GM12872 (cell line): ENCODE measurements around the gene GRAMD1B.
A peak's percentile ranks its signal among the peaks of the same experiment; 100 is the strongest.

Experiments
- CTCF ChIP-seq: IDR thresholded peaks from 3 replicates; pipeline ENCODE4 v1.5.1; 2011; ENCODE audit warnings: low read depth, mild to moderate bottlenecking, low read length, moderate library complexity; ENCODE audit not compliant: insufficient read depth

GRAMD1B gene

GRCh38 chr11:123427405-123427804 lies 2.7 kb upstream of the GRAMD1B start:
- no peak for TF ChIP-seq CTCF

GRCh38 chr11:123428116-123428715 lies 1.9 kb upstream of the GRAMD1B start:
- no peak for TF ChIP-seq CTCF

DNA sequence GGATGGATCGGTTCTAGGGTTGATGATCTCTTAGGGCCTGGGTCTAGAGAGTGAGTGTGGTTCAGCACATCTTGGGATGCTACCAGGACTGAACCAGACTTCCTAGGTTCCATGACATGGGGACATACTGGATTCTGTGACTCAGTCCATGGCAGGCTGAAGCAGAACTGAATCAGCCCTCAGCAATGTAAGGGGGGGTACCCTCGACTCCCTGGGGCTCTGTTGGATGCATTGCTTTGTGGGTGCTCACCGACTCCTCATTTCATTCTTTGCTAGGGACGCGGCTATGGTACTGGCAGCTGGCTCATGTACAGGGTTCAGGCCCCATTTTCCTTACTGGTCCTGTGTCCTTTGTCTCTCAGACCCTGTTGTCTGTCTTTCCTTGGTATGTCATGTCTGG lies 733 bp upstream of the GRAMD1B start:
- no peak for TF ChIP-seq CTCF

DNA sequence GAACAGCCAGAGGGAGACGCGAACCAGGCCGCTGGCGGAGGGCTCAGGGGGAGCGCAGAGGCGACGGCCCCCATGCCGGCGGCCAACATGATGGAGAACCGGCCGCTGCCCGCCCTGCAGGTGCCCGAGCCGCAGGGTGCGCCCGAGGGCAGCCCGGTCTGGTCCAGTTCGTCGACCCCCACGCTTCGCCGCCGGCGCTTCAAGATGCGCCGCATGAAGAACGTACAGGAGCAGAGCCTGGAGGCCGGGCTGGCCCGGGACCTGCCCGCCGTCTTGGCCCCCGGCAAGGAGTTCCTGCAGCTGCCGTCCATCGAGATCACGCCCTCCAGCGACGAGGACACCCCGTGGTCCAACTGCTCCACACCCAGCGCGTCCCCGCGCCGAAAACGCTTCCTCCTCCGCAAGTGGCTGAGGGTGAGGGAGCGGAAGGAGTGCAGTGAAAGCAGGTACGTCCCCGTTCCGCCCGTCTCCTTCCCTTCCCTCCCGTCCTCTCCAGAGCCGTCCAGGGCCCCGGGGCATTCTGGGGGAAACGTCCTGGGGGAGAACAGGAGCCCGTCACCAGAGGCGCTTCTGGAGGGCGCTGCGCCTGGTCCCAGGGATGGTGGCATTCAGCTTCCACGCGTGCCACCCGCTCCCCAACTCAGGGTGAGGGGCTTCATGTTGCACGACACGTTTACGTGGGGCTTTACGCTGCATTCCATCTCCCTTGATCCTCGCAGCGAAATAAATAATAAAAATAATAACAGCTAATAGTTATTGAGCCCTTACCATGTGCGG lies 840 bp downstream of the GRAMD1B start:
- TF ChIP-seq CTCF: no peak

GRCh38 chr11:123431619-123432018 lies 1.6 kb downstream of the GRAMD1B start:
- no peak for TF ChIP-seq CTCF

DNA sequence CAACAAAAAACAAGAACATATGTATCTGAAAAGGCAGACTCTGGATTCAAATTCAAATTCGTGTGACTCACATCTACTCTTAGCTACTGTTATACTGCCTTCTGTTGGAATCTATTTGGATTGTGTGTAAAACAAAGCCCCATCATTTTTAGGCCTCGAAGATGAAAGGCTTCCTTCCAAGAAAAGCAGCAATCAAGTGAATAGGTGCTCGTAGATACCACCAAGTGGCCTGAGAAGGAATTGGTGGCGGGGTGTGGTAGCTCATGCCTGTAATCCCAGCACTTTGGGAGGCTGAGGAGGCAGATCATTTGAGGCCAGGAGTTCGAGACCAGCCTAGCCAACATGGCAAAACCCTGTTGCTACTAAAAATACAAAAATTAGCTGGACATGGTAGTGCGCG lies 4.2 kb downstream of the GRAMD1B start:
- peak; percentile 56 for TF ChIP-seq CTCF

DNA sequence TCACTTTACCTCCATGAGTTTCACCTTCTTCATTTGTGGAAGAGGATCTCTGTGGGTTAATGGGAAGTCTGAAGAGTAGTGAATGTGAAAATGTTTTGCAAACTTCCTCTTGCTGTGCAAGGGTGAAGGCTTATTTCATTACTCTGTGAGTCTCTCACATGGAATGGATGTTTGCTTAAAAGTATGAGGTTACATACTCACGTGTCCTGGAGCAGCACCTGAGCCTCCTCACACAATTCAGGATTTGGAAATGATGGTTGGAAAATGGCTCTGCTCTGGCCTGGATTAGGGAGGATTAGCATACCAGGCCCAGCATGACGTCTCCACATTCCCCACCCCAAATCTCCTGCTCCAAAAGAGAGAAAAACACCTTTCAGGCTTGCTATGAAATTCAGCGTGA lies 4.8 kb downstream of the GRAMD1B start:
- TF ChIP-seq CTCF: no peak
